GM21381 (cell line): ENCODE results near the gene NOC2L.
"Not testable (repeated sequence)": the region's sequence is repeated elsewhere in the genome, so short reads cannot be mapped to it uniquely, and the experiment has no call there.

Source experiments
- ATAC-seq: cut with Tn5 transposase; IDR thresholded peaks from one replicate; pipeline ENCODE4 v1.9.1; 2021; ENCODE audit warnings: mild to moderate bottlenecking, moderate library complexity; ENCODE audit not compliant: unreplicated experiment

The NOC2L gene

GRCh38 chr1:994546-994945 lies 35.5 kb upstream of the NOC2L start:
- ATAC-seq, result not testable (repeated sequence)

- ATAC-seq, result no peak
These were observed 34.4 kb upstream of the NOC2L start for GRCh38 chr1:993379-993995.

GRCh38 chr1:992362-992761 lies 33.3 kb upstream of the NOC2L start:
- no peak for ATAC-seq

GRCh38 chr1:991895-992294 lies 32.8 kb upstream of the NOC2L start:
- ATAC-seq, result no peak

GRCh38 chr1:991275-991674 lies 32.2 kb upstream of the NOC2L start:
- not testable (repeated sequence) for ATAC-seq

- not testable (repeated sequence) for ATAC-seq
These were observed 29.0 kb upstream of the NOC2L start for GRCh38 chr1:988061-988460.

GRCh38 chr1:985126-985525 lies 26.1 kb upstream of the NOC2L start:
- no peak for ATAC-seq

GRCh38 chr1:984476-984814 lies 25.4 kb upstream of the NOC2L start:
- no peak for ATAC-seq

GRCh38 chr1:983798-984475 lies 24.9 kb upstream of the NOC2L start:
- ATAC-seq, result no peak

- ATAC-seq, result no peak
These were observed 23.8 kb upstream of the NOC2L start for GRCh38 chr1:982765-983436.

GRCh38 chr1:981955-982558 lies 23.0 kb upstream of the NOC2L start, which contains the start of gene PERM1:
Gene PERM1, minus strand, starts transcription at chr1:982093. Its CDS starts 1,064 bp downstream, at chr1:981029.
- no peak for ATAC-seq

GRCh38 chr1:981491-981954 lies 22.5 kb upstream of the NOC2L start:
- ATAC-seq, result no peak

GRCh38 chr1:980602-981395 lies 21.7 kb upstream of the NOC2L start:
- no peak for ATAC-seq

- no peak for ATAC-seq
These were observed 21.1 kb upstream of the NOC2L start for GRCh38 chr1:980137-980571.

GRCh38 chr1:979744-980072 lies 20.7 kb upstream of the NOC2L start:
- no peak for ATAC-seq

- ATAC-seq, result no peak
These were observed 20.0 kb upstream of the NOC2L start for GRCh38 chr1:978835-979743.

- no peak for ATAC-seq
These were observed 19.2 kb upstream of the NOC2L start for GRCh38 chr1:978069-978834.

- ATAC-seq, result not testable (repeated sequence)
These were observed 17.7 kb upstream of the NOC2L start for GRCh38 chr1:976791-977190.
